Inflammatory macrophage treated with lipopolysaccharide for 4 hours (primary cell): ENCODE results near the gene SNX19.

Source experiments
- DNase-seq: peaks from one replicate; pipeline ENCODE4 v3.0.0-alpha.2; 2020

Gene SNX19

DNA sequence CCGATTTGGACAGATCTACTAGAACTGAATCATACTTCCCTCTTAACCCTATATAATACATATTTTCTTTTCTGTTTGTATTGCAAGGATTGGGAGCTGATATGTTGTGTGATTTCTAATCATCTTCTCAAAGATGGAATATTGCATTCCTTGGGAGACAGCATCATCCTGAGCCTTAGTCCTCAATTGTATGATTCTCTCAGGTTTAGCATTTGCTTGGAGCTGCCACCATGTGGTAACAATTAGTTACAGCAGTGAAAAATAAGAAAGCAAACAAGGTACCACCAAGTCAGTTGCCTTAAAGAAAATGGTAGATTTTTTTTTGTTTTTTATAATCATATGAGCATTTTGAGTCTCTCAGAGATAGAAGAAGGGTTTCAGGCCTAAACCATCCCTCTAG lies 11.9 kb downstream of the SNX19 start:
- DNase-seq: no peak

DNA sequence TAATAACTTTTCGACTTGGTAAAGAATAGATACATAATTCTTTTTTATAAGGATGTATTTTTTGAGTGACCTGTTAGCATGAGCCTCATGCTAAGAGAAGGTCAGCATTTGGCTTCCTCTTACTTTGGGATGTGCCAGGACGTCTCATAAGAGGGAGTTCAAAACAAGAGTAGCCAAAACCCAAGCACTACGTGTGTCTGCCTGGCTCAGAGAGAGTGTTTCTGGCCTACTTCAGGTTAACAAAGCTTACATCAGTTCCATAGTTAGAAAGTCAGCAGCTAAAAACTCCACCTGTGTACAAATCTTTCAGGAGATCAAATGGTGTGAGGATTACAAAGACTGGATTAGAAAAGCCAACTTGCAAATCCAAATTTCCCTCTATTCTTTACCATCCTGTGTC lies 13.9 kb downstream of the SNX19 start:
- no peak for DNase-seq

DNA sequence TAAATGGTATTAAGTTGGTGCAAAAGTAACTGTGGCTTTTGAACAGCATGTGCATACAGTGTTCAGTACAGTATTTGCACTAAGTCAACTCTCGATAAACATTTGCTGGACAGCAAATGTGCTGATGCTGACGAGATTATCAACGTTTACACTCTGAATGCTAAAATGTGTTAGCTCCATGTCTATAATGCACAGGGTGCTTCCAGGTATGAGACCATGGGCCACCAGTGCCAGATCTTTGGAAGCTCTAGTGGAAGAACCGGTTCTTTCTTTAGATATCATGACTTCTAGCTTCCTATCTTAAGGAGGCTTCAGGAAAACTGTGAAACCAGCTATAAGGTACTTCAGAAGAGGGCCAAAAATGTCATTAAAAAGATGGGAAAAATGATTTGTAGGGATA lies 17.2 kb downstream of the SNX19 start:
- no peak for DNase-seq

DNA sequence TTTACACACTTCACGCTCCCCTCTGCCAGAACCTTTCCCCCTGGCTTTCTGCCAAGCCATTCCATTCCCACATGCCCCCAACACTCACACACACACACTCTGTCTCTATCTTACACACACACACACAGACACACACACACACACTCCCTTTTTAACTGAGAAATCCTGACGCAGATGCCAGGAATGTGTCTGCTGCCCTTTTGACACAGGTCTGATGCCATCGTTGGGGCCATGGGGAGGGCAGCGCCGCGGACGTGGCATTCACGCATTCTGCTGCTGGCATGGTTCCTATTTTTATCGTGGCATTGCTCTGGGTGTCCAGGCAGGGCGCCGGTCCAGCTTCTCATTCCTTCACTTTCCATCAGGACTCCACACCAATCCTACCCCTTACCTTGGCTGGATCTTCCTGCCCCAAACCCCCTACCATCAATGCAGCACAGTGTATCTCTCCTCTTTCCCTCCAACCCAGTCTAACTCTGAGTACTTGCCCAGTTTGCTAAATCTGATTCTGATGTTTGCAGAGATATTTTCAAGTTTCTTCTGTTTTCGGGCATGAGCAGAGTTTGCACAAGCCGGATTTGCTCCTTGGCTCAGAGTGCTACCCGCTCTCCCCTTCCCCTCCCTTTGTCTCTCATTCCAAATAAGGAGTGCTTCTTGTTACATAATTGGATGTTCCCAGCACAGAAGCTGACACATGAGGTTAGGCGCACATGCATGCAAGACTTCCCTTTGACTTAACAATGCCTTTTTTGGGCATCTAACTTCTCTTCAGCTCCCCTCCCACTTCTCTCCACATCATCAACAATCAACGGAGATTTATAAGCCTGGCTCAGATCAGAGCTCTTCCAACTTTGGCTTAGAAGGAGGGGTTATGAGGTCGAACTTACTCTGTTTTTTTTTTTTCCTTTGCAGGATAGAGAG lies 18.8 kb downstream of the SNX19 start:
- no peak for DNase-seq

DNA sequence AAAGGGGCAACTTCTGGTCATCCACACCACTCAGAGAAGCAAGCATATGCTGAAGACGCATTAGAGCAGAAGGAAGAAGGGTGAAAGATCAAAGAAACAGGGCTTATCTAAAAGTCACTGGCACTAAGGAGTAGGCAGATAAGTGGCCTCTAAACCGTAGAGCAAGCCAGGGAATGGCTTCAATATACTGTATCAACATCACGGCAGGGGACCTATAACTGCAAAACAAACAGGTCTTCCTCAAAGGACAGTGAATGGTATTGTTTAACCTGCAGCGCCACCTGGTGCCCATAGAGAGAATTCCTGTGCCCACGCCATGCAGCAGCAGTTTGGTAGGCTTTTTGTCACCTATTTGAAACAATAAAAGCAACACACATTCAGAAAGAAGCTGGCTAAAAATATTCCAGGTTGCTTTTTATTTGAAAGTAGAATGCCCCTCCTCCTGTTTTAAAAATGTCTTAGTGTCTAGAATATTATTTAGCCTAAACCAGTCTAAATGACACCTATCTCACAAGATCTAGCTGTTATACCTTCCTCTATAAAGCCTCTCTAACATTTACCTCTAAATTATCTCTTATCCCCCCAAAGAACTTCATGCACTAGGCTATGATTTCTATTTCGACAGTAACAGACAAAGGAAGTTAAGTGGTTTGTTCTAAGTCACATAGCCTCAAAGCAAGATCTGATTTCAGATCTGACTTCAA lies 21.8 kb downstream of the SNX19 start:
- DNase-seq: peak; percentile 41

DNA sequence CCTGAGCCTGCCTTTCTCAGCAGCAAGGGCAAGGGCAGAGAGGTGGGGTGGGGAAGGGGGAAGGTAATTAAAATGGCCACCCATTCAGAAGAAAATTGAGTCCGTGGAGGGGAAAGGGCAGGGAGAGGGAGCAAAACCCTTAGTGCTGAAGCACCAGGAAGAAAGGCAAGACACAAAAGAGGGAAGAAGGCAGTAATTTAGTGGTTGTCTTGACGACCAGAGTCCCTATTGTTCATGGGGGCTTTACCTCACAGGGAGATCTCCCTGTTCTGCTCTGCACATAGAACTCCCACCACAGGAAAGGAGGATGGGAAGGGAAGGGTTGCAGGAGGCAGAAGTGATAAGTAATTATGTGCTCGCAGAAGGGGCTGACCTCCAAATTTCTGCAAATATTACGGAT lies 23.4 kb downstream of the SNX19 start:
- DNase-seq: no peak

DNA sequence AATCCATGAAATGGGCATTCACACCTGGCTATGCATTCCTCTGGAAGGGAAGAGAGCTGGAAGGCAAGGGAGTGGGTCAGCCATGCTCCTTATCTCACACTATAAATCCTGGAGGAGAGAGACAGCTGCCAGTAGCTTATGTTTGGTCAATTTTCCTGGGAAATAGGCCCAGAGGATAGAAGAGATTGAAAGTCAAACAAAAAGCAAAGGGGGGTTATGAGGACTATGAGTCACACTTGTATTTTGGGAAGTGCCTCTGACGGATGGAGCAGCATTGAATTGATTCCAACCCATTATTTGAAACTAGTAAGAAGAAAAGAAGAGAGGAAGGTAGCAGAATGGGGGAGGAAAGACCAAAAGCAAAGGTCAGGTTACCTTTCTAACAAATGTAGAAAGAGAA lies 25.0 kb downstream of the SNX19 start:
- DNase-seq: no peak

DNA sequence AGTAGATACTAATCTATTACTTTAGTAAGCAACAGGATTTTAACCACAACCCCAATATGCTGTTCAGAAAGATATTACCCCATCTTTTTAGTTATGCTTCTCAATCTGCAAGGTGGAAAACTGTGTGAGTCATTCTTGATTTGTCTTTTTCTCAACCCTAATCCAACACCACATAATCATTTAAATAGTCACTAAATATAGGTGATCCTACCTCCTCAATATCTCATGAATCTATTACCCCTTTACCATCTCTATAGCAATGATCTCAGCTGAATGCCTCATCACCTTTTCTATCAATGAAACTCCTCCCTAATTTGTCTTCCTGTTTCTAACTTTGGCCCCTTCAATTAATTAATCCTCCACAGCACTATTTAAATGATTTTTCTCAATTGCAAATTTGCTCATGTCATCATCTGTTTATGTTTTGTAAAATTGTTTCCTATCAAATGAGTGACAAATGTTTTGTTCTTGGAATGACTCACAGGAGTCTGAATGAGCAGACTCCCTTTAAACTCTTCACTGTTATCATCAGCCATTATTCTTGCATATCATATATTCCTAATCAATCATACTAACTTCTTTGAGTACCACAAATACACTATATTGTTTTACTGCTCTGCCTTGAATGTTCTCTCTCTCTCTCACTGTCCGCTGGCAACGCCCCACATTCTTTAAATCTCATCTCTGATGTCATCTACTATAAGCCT lies 26.1 kb downstream of the SNX19 start:
- no peak for DNase-seq

DNA sequence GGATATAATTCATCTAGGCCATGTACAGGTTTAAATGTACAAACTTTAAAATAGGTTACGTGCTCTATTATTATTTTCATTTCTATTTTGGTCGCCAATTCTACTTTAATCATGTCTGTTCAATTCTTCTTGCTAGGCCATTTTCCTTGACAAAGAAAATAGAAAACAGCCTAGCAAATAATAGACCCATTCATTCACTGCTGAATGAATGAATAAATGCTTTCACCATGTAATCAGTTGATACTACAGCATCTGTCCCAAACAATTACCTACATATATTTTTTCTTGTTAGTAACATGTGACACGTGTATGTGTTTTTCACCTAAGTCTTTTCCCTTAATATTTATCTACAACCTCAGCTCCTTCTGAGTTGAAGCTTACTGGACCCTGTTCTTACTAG lies 27.5 kb downstream of the SNX19 start:
- no peak for DNase-seq

DNA sequence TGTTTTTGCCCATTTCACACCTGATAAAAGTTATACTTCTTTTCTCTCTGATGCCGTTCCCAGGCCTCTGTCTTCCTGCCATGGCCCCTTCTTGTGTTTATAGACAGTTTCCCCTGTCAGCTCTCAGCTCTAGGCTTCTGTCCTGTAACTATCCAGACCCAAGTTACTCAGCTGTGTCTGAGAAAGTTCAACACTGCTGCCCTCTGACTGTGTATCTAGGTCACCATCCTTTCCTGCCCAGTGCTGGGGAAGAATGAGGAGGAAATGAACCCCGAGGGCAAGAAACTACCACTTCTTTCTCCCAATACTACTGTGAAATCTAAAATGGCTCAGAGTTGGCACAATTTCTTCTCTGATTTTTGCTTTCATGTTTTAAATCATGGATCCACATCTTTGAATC lies 29.6 kb downstream of the SNX19 start:
- DNase-seq: no peak

DNA sequence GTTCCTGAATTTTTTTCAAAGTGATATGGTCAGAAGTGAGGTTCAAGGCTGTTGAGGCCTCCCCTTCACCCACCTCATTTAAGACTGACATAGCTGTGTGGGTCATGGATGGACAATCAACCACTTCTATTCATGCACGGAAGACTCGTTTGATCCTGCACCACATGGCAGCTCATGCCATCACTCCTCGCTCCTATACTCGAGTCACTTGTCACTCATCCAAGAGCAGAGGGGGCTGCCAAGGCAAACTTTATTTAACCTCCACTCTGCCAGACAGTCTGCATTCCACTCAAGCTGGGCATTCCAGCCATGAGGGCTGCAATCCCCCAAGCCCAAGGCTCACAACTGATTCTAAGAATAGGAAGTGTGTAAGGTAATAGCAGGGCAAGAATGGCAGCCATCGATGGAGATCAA lies 34.1 kb downstream of the SNX19 start:
- no peak for DNase-seq

DNA sequence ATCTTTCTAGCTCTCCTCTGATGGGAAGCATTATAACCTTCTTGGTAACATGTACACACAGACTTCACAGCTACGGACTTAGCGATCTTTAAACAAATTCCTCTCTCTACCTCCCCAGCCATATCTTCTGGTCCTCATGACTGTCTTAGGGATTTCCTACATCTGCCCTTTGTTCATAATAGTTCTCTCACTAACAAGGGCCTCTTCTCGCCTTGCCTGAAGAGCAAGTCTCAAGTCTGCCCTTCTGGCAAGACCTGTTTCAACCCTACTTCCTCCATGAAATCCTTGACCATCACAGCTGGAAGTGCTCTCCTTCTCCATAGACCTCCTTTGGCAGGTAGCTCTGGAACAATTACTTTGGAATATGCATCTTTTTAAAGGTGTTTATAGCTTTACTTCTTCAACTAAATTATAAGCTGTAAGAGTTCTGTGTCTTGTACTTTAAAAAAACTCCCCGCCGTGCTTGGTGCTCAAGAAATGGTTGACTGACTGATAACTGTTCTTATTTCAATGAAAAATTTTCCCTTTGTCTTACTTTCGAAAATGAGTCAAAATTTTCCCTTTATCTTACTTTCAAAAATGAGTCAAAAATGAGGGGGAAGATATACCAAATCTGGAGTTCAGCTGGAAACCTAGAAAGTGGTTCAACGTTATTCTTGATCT lies 34.7 kb downstream of the SNX19 start:
- DNase-seq: no peak

DNA sequence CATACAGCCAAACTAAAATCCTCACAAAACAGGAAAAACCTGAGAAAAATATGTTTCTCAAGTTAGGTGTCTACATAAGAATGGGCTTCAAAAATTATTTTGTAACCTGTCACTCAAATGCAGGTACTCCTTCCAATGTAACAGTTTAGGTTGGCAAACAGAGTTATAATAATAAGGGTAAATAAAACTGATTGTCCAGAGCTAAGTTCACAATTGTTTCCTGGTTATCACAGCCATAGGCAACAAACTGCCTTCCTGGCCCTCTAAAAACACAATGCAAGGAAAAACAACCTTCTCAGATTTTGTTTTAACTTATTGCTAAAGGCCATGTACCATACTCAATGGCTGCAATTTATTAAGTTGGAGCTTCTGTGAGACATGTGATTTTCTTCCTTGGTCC lies 36.4 kb downstream of the SNX19 start:
- DNase-seq: no peak

DNA sequence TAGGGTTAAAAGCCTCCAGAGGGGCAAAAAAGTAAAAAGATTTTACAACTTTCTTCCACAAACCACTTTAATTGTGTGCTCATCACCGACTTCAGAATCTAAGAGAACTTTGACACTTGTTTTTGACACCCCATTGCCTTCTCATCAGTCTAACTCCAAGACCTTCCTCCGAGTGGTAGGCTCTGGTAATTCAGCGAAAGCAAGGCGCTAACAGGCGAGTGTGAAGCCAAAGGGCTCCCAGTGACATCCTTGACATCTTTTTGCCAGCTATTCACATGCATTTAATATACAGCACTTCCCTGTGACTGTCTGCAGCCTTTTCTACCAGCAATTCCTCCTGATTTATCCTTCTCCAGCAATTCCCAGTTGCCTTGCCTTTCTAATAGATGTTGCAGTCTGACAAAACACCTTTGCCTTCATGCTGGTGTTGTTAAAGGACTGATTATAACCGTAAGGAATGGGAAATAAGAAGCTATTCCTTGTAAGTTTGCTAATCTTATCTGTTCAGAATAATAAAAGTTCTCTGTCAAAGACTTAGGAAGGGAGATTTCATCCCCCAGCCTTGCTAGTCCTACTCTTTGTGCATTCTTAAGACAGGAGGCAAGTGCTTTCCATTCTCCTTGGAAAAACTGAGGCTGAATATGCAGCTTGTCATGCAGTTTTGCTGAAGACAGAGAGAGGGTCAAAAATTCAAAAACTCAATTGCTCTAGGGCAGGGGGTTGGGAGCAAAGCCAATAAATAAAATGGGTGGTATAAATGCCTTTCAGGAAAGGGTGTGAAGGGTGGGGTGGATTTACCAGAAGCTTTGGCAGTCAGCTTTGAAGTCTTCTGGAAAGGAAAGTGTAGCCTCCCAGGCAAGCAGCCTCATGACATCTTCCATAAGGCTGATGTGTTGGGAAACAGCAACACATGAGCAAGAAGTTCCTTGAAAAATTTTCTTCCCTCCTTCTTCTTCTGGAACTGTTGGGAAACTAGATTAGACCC lies 39.1 kb downstream of the SNX19 start:
- DNase-seq: no peak

DNA sequence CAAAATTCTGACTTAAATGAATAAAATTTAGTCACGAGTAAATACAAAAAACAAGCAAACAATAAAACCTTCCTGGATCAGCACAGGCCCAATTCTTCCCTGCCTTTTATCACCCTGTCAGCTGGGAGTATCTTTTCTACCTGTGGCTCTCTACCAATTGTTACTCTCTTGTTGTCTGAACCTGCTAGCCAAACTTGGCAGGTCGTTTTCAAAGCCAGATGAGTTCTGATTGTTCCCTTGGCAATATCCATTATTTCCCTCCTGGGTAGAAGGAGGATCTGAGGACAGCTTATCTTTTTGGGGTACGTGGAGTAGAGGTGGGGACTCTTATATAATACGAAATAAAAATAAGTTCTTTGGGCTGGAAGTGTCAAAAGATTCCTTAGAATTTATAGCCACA lies 40.2 kb downstream of the SNX19 start:
- DNase-seq: no peak

DNA sequence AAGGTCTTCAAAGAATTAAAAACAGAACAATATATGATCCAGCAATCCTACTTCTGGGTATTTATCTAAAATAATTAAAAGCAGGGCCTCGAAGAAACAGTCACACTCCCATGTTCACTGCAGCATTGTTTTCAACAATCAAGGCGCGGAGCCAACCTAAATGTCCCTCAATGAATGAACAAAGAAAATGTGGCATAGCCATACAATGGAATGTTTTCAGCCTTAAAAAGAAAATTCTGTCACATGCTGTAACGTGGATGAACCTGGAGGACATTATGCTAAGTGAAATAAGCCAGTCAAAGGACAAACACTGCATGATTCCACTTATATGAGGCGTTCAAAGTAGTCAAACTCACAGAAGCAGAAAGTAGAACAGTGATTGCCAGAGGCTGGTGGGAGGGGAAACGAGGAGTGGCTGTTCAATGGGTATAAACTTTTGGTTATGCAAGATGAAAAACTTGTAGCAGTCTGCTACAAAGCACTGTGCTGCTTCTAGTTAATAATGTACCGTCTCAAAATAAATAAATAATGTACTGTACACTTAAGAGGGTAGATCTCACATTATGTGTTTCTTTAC lies 41.2 kb downstream of the SNX19 start:
- no peak for DNase-seq

DNA sequence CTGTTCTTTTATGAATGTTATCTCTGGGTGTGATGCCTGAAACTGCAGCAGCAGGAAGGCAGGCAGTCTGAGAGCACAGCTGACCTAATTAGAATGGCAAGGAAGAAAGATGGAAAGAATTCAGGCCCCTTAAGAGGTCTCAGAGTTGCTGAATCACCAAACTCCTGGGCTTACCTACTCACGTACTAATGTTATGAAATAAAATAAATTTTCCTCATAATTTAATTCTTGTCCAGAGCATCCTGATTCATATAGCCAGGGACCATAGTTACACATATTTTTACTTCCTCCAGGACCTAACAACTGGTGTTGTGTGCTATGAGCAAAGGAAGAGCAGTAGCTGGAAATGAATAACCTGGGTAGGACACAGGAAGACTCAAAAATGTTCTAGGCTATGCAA lies 41.9 kb downstream of the SNX19 start:
- DNase-seq: no peak

DNA sequence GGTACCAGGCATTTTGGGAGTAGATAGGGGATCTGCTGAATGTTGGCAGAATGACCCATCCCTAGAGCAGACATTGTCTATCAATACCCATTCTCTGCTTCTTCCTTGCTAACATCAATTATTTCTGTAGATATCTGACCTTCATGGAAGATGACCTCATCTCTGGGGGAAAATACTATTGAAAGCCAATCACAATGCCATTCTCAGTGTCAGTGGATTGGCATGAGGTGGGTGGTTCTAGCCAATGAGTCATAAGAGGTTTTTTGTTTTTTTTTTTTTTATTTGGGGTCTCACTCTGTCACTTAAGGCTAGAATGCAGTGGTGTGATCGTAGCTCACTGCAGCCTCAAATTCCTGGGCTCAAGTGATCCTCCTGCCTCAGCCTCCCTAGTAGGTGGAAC lies 42.5 kb downstream of the SNX19 start:
- no peak for DNase-seq

DNA sequence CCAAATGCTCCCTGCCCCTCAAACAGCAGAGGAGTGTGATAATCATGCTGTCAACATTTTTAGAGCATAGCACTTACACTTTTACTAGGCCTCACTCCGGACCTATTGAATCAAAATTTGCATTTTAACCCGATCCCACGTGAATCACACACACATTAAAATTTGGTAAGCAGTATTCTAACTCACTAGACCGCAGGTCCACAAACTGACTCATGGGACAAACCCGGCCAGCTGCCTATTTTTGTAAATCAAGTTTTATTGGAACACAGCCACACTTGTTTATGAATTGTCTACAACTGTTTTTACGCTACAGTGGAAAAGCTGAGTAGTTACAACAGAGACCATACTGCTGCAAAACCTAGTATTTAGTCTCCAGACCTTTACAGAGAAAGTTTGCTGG lies 43.3 kb downstream of the SNX19 start:
- DNase-seq: no peak

DNA sequence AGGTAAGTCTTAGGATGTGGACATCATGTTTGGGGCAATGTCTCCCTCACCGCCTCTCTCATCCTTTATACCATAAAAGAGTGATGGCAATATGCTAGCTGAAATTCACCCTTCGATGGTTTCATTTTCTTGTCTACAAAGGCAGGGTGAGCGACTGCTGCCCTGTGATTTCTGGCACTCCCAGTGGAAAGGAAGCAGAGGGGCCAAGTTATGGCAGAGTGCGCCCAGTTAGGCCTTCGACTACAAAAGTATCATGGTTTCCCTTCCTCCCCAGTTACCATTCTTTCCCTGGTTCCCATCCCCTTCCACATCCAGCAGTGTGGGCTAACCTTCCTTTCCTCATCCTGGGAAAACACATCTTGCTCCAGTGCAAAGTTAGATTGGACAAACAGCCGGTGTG lies 43.8 kb downstream of the SNX19 start:
- DNase-seq: no peak

DNA sequence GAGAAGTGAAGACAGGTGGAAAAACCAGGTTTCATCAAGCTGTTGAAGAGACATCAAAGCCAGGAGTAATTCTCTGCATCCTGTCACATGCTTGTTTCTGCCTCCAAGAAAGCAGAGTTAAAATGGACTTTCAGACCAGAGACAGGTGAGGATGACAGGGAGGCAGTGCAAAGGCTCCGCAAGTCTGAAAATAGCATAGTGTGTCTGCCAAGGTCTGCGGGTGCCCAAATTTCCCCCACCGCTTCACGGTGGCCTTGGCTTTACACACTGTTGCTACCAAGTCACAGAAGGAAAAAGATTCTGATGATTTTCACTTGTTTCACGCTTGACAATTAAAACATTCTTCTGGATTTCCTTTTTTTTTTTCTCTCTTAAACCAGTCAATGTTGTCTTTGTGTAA lies 44.2 kb downstream of the SNX19 start:
- DNase-seq: no peak

DNA sequence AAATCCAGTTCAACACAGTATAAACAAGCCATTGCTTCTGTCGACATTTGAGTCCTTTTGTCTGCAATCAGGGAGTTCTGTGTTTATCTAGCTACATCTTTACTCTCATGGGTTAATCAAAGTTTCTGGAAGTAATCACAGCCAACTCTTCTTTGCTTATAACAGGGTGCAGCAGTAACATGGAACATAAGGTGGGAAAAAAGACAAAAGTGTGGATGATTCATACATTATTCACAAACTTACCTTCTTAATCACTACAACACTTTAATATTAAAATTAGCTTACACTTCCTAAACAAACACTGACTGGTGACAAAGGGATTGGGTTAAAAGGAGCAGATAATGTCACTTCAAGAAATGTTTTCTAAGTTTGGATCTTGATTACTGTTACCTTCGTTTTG lies 44.7 kb downstream of the SNX19 start:
- no peak for DNase-seq
